Rectal smooth muscle tissue (tissue), 1 donor: ENCODE data around the gene FBLN1.
"Not testable (repeated sequence)": the region's sequence is repeated elsewhere in the genome, so short reads cannot be mapped to it uniquely, and the experiment has no call there.

Experiments
- H3K27ac ChIP-seq: one replicate; pipeline ENCODE4 v1.7.0; 2013; ENCODE audit warnings: low read depth, low read length, inconsistent platforms
- H3K27me3 ChIP-seq: one replicate; pipeline ENCODE4 v1.7.0; 2013; ENCODE audit warnings: low read length; ENCODE audit not compliant: control insufficient read depth, insufficient read depth
- H3K36me3 ChIP-seq: one replicate; pipeline ENCODE4 v1.7.0; 2013; ENCODE audit warnings: low read length; ENCODE audit not compliant: control insufficient read depth, insufficient read depth
- H3K4me1 ChIP-seq: one replicate; pipeline ENCODE4 v1.7.0; 2013; ENCODE audit warnings: low read length; ENCODE audit not compliant: control insufficient read depth, insufficient read depth
- H3K4me3 ChIP-seq: one replicate; pipeline ENCODE4 v1.7.0; 2013; ENCODE audit warnings: low read length
- H3K9ac ChIP-seq: one replicate; pipeline ENCODE4 v1.7.0; 2013; ENCODE audit warnings: low read length

The FBLN1 gene

GRCh38 chr22:45584121-45584570 lies 81.5 kb downstream of the FBLN1 start:
- Histone ChIP-seq H3K27me3 (peaks cover under 1% of the 10 kb centered on the region), H3K9ac (no peak overlapping the region)

GRCh38 chr22:45584621-45585436 lies 82.1 kb downstream of the FBLN1 start:
- no peak overlapping the region for H3K4me3 ChIP-seq
- no peak overlapping the region for H3K9ac ChIP-seq
- no peaks in the 10 kb centered on the region for H3K36me3 ChIP-seq
- H3K27ac ChIP-seq, result no peak overlapping the region
- no peaks in the 10 kb centered on the region for H3K4me1 ChIP-seq
- H3K27me3 ChIP-seq, result no peaks in the 10 kb centered on the region

More at GRCh38 chr22:45584121-45584570, 81.5 kb downstream of the FBLN1 start:
- H3K36me3 ChIP-seq, result no peaks in the 10 kb centered on the region
- H3K27ac ChIP-seq, result no peak overlapping the region
- no peak overlapping the region for H3K4me3 ChIP-seq
- H3K4me1 ChIP-seq, result no peaks in the 10 kb centered on the region

- Histone ChIP-seq H3K36me3 (no peaks in the 10 kb centered on the region), H3K4me1 (no peaks in the 10 kb centered on the region), H3K27me3 (no peaks in the 10 kb centered on the region), H3K27ac (no peak overlapping the region), H3K9ac (no peak overlapping the region), H3K4me3 (no peak overlapping the region)
Measured at GRCh38 chr22:45585437-45585755, 82.7 kb downstream of the FBLN1 start.

DNA sequence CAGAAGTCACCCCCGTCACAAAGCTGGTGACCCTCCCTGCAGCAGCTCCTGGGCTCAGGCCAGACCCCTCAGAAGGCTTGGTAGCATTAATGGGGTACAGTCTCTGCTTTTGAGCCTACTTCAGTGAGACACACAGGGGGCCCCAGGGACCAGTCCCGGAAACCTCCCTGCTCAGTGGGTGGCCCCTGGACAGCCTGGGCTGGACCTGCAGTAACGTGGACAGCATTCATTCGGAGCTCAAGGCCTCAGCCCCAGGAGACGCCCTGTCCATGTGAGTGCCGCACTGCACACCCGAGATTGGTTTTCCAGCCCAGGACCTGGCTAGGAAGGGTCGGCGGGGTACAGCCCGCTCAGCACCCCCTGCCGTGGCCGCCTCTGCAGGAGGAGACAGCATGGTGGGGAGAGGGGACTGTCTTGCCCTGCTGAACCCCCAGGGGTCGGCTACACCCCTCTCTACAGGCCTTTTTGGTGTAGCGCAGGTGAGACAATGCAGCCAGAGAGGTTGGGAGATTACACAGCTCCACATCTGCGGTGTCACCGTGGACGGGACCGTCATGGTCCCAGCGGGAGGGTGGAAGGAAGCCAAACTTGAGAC lies 83.4 kb downstream of the FBLN1 start:
- Histone ChIP-seq H3K27ac (no peak overlapping the region), H3K4me3 (no peak overlapping the region), H3K27me3 (no peaks in the 10 kb centered on the region), H3K9ac (no peak overlapping the region), H3K36me3 (no peaks in the 10 kb centered on the region), H3K4me1 (no peaks in the 10 kb centered on the region)

DNA sequence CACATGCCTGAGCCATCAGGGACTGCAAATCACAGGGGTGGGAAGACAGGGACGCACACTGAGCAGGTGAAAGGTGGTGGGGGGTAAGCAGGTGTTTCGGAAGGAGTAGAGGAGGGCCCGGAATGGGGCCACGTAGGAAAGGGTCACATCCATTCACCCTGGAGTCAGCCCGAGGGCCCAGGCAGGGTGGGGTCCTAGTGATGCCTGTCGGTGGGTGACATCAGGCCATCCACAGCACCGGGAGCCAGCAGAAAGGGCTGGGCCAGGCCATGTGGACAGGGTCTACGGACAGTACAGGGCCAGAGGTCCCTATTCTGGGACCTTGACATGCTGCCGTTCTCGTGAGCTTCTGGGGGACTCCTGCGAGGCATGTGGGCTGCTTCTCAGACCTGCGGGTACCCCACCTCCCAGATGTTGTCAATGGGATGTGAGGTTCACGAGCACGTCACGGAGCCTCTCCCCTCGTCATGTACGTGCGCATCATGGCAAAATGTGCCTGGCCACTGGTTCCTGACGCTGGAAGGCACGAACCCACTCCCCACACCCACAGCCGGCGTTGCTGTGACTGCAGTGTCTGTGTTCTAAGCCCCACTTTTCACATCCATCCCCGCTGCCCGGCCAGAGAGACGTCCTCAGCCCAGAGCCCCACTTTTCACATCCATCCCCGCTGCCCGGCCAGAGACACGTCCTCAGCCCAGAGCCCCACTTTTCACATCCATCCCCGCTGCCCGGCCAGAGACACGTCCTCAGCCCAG lies 84.1 kb downstream of the FBLN1 start:
- no peak overlapping the region for H3K27ac ChIP-seq
- H3K36me3 ChIP-seq, result no peaks in the 10 kb centered on the region
- no peaks in the 10 kb centered on the region for H3K27me3 ChIP-seq
- H3K4me1 ChIP-seq, result no peaks in the 10 kb centered on the region
- H3K4me3 ChIP-seq, result no peak overlapping the region
- no peak overlapping the region for H3K9ac ChIP-seq

DNA sequence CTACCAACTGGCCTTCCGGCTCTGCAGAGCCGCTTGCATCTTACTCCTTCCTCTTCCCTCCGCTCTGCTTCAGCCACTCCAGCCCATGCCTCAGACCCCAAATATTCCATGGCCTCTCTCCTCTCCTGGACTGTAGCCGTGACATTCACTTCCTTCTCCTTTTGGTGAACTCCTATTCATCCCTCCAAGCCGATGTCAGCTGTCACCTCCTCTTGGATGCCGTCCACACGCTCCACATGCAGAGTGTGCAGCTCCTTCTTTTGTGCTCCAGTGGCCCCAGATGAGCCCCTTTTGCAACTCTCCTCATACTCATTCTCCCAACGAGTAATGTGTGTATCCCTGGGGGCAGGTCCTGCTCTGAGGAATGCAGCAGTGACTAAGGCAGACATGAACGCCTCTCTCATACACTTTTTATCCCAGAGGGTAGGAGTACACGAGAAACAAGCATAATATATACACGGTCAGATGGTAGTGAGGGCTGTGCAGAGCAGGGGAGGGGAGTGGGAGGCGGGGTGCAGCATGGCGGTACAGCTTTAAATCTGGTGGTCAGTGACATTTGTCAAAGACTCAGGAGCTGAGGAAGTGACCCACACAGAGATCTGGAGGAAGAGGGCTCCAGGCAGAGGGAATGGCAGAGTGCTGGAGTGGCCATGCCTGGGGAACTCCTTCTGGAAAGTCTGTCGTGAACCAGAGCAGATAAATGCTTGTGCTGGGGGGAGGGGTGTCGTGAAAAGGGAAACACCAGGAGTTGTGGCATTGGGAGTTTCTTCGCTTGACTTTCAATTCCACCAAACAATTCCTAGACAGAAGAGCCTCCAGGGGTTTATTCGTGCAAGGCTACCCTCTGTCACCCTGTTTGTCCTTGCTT lies 85.2 kb downstream of the FBLN1 start:
- Histone ChIP-seq H3K27ac (no peak overlapping the region), H3K9ac (no peak overlapping the region), H3K4me1 (no peaks in the 10 kb centered on the region)

DNA sequence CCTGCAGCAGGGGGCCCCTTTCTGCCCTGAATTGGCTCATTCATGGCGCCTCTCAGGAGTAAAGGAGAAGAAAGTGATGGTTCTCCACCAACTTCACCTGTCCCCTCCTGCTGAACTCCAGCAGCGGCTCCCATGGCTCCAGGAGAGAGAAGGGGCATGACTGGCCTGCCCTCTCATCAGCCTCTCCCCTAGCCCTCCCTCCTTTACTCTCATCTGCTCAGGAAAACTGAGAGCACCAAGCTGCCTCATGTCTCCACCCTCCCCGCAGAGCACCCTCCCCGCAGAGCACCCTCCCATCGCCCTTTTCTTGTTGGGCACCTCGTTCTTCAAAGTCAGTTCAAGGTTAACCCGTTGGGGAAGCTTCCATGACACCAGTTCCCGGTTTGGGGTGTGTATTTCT lies 86.9 kb downstream of the FBLN1 start:
- no peaks in the 10 kb centered on the region for H3K4me1 ChIP-seq
- no peaks in the 10 kb centered on the region for H3K36me3 ChIP-seq
- no peak overlapping the region for H3K4me3 ChIP-seq
- no peaks in the 10 kb centered on the region for H3K27me3 ChIP-seq
- H3K27ac ChIP-seq, result no peak overlapping the region
- no peak overlapping the region for H3K9ac ChIP-seq

More for the DNA sequence above, 85.2 kb downstream of the FBLN1 start:
- no peaks in the 10 kb centered on the region for H3K27me3 ChIP-seq
- no peak overlapping the region for H3K4me3 ChIP-seq
- no peaks in the 10 kb centered on the region for H3K36me3 ChIP-seq

- H3K36me3 ChIP-seq, result no peaks in the 10 kb centered on the region
- no peak overlapping the region for H3K4me3 ChIP-seq
- no peaks in the 10 kb centered on the region for H3K4me1 ChIP-seq
- H3K9ac ChIP-seq, result no peak overlapping the region
- H3K27ac ChIP-seq, result no peak overlapping the region
- no peaks in the 10 kb centered on the region for H3K27me3 ChIP-seq
Measured at GRCh38 chr22:45590262-45590661, 87.6 kb downstream of the FBLN1 start.

DNA sequence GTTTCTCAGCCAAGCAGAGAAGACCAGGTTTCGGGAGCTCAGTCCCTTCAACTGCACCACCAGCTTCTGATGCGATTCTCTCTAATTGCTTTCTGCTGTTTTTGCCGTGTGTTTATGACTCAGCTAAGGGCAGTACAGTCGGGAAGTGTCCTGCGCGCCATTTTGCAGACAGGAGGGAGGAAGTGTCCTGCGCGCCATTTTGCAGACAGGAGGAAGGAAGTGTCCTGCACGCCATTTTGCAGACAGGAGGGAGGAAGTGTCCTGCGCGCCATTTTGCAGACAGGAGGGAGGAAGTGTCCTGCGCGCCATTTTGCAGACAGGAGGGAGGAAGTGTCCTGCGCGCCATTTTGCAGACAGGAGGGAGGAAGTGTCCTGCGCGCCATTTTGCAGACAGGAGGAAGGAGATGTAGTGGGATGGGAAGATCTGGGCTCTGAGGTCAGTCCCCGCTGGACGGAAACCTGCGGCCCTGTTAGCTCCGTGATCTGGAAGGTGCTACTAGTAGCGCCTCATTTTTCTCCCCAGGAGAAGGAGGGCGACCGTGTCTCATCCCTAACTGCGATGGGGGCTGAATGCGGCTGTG lies 89.0 kb downstream of the FBLN1 start:
- H3K4me1 ChIP-seq, H3K4me3 ChIP-seq, H3K27me3 ChIP-seq, H3K27ac ChIP-seq, H3K36me3 ChIP-seq, H3K9ac ChIP-seq: not testable (repeated sequence)

GRCh38 chr22:45594123-45594941 lies 91.6 kb downstream of the FBLN1 start:
- H3K27me3 ChIP-seq, result no peaks in the 10 kb centered on the region
- H3K4me1 ChIP-seq, result no peaks in the 10 kb centered on the region
- H3K9ac ChIP-seq, result no peak overlapping the region
- H3K27ac ChIP-seq, result no peak overlapping the region
- no peak overlapping the region for H3K4me3 ChIP-seq
- H3K36me3 ChIP-seq, result no peaks in the 10 kb centered on the region

DNA sequence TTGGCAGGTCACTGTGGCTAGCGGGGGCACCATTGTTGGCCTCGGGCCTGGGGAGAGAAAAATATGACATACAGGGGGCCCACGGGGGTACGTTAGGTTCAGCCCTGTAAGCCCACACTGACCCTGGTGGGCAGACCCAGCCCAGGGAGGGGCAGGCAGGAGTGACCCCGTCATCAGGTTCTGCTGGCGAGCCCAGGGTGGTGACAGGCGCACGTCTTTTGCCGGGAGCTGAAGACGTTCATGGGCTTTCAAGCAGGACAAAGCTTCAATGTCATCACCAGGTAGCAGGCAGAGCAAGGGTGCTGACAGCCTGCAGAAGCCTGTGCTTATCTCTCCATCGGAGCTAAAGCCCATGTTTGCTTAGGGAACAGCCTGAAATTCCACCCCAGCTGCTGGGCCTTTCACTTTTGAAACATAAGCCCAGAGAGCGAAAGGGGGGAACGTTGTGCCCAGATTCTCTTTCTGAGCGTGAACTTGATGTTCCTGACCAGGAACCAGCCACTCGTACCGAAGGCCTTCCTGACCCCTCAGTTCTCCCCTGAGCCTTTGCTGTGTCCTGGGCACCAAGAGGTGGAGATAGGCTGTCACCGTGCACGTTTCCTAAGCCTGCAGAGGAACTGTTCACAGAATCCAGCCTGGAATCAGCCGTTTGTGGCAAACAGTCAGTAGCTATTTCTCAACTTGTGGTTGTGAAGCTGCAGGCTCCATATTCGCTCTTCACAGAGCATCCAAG lies 94.9 kb downstream of the FBLN1 start:
- no peaks in the 10 kb centered on the region for H3K4me1 ChIP-seq
- H3K27me3 ChIP-seq, result no peaks in the 10 kb centered on the region
- no peak overlapping the region for H3K9ac ChIP-seq
- no peak overlapping the region for H3K4me3 ChIP-seq
- H3K36me3 ChIP-seq, result no peaks in the 10 kb centered on the region
- no peak overlapping the region for H3K27ac ChIP-seq
